ENCODE results near the gene VPS8.

Gene VPS8, protein sequence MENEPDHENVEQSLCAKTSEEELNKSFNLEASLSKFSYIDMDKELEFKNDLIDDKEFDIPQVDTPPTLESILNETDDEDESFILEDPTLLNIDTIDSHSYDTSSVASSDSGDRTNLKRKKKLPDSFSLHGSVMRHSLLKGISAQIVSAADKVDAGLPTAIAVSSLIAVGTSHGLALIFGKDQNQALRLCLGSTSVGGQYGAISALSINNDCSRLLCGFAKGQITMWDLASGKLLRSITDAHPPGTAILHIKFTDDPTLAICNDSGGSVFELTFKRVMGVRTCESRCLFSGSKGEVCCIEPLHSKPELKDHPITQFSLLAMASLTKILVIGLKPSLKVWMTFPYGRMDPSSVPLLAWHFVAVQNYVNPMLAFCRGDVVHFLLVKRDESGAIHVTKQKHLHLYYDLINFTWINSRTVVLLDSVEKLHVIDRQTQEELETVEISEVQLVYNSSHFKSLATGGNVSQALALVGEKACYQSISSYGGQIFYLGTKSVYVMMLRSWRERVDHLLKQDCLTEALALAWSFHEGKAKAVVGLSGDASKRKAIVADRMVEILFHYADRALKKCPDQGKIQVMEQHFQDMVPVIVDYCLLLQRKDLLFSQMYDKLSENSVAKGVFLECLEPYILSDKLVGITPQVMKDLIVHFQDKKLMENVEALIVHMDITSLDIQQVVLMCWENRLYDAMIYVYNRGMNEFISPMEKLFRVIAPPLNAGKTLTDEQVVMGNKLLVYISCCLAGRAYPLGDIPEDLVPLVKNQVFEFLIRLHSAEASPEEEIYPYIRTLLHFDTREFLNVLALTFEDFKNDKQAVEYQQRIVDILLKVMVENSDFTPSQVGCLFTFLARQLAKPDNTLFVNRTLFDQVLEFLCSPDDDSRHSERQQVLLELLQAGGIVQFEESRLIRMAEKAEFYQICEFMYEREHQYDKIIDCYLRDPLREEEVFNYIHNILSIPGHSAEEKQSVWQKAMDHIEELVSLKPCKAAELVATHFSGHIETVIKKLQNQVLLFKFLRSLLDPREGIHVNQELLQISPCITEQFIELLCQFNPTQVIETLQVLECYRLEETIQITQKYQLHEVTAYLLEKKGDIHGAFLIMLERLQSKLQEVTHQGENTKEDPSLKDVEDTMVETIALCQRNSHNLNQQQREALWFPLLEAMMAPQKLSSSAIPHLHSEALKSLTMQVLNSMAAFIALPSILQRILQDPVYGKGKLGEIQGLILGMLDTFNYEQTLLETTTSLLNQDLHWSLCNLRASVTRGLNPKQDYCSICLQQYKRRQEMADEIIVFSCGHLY (N-terminal part only)

GRCh38 chr3:184811999-184812661 is at the start of gene VPS8:
VPS8 (plus strand) TSS chr3:184812166; CDS start chr3:184824633, 12,467 bp downstream.
- peak; percentile 97 for DNase-seq (ENCODE audit: low spot score)

DNA sequence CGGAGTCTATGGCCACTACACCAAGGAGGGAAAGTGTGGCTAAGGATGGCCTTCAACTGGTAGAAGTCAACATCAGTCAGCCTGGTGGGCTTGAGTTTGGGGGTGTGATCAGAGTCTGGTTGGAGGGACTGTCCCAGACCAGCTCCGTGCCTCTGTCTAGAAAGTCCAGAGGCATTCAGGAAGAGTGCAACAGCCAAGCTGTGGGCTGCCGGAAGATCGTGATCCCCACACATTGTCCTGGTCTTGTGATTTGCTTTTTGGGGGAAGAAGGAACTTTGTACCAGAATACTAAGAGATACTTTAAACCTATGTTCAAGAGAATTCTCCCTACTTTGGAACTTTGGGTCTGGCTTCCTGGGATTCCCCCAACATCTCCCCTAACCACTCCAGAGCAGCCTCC is 47.8 kb upstream of the VPS8 start:
- DNase-seq (ENCODE audit: low spot score), result no peak

- no peak for DNase-seq (ENCODE audit: low spot score)
Observed at GRCh38 chr3:184765047-184765729, 46.8 kb upstream of the VPS8 start.

DNA sequence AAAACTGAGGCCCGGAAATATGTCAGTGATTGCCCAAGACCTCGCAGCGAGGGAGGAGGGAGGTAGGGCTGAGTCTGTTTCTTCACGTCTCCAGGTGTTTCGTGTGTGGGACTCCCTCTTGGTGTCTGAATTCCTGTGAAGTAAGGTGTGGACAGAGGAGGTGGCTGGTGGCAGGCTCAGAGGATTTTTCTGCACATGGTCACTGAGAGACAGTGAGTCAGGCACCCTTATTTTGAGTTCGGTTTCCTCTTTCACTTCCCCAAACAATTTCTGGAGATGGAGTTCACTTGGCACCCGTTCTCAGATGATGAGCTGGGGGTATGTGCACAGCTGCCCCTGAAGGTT is 46.3 kb upstream of the VPS8 start:
- peak; percentile 71 for DNase-seq (ENCODE audit: low spot score)

GRCh38 chr3:184766555-184767261 is 45.3 kb upstream of the VPS8 start:
- no peak for DNase-seq (ENCODE audit: low spot score)

- DNase-seq (ENCODE audit: low spot score), result no peak
Observed at GRCh38 chr3:184767377-184767776, 44.6 kb upstream of the VPS8 start.

- DNase-seq (ENCODE audit: low spot score), result no peak
Observed at GRCh38 chr3:184769382-184770170, 42.4 kb upstream of the VPS8 start.

DNA sequence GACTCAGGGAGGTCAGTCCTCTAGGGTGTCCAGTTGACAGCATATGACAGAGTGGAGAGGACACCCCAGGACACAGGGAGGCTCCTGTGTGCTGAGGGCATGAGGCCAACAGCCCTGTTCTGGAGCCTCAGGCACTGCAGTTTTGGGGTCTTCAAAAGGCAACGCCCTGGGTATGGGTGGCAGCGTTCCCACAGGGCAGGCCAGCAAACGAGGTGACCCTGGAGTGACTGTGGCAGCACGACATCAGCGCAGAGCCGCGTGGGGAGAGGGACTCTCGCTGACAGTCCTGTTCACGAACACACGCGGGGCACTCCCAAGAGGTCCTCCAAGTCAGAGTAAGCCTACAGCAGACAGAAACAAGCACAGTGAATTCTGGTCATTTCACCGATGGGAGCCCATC is 41.4 kb upstream of the VPS8 start:
- DNase-seq (ENCODE audit: low spot score), result no peak

DNA sequence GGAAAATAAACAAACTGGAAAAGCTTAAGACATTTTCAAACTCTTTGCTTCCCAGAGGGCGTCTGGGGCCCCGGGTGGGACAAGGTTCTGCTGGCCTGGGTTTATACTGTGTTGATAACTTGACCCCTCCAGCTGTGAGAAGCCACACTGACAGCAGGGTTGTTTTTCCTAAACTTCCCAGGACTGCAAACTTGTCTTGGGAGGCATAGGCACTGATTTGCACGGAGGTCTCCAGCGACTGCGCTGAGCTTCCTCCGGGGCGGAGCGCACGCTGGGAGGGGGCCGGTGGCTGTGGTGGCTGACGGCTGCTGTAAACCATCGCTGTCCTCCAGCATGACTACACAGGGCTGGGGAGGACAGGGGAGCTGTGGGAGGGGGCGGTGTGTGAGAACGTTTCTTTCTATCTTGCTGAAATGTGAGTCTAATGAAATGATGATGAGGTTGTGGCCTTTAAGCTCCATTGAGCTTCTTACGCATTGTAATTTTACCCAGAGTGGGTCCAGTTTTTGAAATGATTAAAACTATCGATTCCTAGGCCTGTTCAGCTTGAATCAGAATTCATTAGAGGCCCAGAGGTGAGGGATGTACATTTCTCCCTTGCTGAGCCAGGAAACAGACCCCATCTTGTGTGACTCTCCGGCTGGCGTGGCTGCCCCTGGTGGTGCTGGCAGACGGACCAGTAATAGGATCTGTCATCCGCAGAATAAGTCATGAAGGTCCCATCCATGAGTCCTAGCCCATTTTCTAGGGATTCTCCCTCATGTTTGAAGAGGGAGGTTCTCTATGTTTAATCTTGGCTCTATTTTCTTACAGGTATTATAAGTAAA is 40.5 kb upstream of the VPS8 start:
- no peak for DNase-seq (ENCODE audit: low spot score)

GRCh38 chr3:184772667-184773272 is 39.2 kb upstream of the VPS8 start:
- DNase-seq (ENCODE audit: low spot score), result no peak

DNA sequence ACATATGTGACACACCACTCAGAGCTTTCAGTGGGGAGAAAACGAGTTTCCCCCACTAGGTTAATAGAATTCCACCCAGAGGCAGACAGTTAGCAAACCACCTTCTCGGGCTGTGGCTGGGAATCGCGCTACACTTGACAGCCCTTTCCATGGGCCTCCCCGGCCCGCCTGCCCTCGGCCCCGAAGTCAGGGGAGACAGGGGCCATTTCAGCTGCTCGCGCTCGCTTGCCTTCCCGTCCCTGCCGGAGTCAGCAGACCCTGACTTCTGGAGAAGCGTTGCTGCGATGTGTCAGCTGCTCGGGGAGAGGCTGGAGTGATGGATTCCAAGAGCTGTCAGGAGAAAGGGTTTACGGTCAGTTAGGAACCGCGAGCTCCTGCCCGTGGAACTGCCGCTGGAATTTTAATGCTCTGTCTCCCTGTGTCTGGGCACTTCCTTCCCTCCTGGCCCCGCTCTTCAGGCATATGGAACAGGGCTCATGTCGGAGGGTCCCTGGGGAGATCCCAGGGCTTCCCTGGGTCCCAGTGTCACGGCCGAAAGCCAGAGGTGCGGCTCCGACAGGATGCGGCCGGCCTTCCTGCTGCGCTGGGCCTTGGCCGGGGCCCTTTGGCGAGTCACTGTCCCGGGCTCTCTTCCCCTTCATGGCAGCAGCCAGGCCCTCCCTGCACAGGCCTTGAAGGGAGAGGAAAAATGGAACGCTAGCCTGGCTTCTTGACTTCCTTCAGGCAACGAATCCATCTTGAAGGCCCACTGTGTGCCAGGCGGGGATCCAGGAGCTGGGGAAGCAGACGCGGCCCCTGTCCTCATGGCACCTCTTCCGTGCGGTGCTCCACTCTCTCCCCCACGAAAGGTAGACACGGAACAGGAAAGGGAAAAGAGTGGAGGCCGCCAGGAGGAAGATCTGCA is 38.4 kb upstream of the VPS8 start:
- no peak for DNase-seq (ENCODE audit: low spot score)

- no peak for DNase-seq (ENCODE audit: low spot score)
Observed at GRCh38 chr3:184776916-184777315, 35.0 kb upstream of the VPS8 start.

DNA sequence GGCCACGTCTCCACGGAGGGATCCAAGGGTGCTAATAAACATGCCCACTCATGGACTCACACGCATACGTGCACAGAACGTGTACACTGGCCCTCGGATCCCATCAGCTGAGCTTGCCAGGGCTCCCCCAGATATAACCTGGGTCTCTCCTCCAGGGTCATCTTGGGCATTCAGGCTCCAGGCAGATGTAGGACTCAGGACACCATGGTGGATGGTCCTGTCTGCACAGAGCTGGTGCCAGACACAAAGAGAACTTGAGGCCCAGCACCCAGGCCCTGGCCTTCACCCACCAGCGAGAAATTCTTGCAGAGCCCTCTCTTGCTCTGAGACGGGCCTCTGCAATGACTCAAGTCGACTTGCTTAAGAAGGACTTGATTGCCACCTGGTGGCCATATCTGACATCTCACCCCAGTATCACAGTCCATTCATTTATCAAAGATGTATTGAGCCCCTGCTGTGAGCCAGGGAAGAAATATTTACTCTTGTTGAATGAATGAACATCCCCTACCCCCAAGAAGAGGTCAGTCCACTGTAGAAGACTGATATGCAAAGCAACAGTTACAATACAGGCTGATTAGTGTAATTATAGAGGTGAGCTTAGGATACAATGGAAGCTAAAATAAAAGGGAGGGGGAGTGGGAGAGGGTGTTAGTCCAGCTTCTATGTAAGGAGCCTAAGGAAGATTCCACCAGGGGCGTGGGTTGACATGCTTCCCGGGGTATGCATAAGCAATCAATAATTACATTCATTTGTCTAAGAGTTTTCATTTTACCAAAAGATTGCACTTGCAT is 34.2 kb upstream of the VPS8 start:
- DNase-seq (ENCODE audit: low spot score), result peak; percentile 87

DNA sequence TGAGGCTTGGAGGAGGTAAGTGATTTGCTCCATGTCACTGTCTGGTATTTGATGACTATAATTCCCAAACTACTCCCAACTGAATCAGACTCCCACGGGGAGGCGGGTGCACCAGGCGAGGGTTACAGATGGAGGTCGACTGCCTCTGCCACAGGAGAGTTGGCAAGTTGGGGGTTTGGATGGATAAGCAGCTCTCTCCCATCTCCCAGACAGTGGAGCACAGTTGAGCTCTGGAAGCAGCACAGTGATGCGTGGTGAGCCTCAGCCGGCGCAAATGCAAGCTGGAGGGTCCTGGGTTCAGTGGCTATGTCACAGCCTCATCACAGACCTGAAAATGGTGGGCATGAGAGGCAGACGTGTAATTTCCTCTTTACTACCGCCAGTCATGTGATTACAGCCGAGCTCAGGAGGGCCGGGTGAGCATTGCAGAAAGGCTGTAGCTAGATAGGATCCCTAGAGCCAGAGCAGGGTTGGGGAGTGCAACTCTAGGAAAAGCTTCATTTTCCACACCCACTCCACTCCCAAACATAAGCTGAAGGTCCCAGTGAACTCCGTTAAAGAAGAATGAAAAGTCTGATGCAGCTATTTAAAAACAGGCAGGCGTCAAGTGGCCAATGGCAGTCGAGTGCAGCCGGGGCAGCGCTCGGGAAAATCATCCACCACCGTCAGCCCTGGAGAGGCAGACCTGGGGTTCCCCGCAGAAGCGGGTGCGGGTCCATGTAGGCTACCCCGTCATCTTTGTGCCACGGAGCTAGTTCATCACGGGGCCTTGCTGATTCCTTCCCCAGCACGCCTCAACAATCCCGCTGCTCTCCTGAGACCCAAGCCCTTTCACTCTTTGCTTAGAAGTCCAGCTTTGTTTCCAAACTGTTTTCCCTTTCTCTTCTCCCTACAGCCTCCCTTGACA is 33.3 kb upstream of the VPS8 start:
- no peak for DNase-seq (ENCODE audit: low spot score)

DNA sequence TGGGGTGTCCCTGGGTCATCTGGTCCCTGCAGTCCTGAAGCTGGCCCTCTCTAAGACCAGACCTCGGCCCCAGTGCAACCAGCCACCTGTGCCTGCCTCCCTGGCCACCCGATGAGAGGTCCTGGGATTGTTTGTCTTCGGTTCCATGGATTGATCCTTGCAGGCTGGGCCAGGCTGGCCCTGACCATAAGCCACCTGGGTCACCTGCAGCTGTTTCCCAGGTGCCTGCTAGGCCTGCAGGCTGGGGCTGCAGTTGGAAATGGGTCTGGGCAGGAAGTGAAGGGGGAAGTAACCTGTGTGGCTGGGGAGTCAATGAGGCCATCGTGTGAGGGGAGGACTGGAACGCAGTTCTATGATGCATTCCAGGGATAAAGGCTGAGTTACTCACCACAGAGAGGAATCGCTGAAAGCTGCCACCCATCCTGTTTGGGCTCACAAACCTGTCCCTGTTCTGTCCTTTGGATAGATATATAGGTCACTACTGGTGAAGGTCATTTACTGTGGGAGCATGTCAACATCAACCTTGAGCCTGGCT is 30.9 kb upstream of the VPS8 start:
- DNase-seq (ENCODE audit: low spot score), result no peak

Measured in germinal center (tissue), 1 donor.